ENCODE data around the gene COQ7. TPM values are rescaled to one million over a fixed set of nuclear protein-coding genes. Genes with fewer than 3 reads are reported as not detected.

Gene COQ7
- total RNA-seq, 1 experiment from 2014 or later = 30.7 TPM

DNA sequence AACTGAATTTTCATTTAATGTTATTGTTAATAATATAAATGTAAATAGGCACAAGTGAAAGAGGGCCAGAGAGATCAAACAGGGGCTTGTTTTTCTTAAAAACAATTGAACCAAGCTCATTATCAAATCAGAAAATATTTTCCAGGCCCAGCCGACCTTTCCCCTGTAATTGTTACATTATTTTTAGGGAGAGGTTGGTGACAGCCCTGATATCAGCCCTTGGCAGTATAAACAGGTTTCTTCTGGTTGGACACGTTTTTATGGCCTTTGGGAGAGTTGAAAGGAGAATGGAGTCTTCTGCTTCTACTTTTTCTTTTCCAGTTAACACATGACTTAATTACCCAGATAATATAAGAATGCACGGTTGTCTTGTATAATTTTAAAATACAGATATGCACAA, 40.0 kb upstream of the COQ7 start:
- Histone ChIP-seq H3K4me1 (replicated peaks; ENCODE audit: insufficient read depth) (peaks cover 10% of the 10 kb centered on the region), H3K27me3 (ENCODE audit: insufficient read depth, low read depth) (no peaks in the 10 kb centered on the region), H3K4me2 (peak overlapping the region; percentile 3; the same call in 1 of the 2 replicates), H3K79me2 (ENCODE audit: low read depth) (no peaks in the 10 kb centered on the region), H3K27ac (no peak overlapping the region), H3K4me3 (no peak overlapping the region), H3K9me2 (ENCODE audit: insufficient read depth) (no peaks in the 10 kb centered on the region), H3K9me3 (ENCODE audit: insufficient read depth, low read depth) (no peaks in the 10 kb centered on the region), H2AFZ (no peak overlapping the region), H3F3A (ENCODE audit: insufficient read depth, low read depth) (no peaks in the 10 kb centered on the region), H3K36me3 (ENCODE audit: low read depth) (no peaks in the 10 kb centered on the region), H4K20me1 (ENCODE audit: insufficient read depth) (no peaks in the 10 kb centered on the region)
- intact Hi-C loops (cut with micrococcal nuclease; ENCODE audit: unreplicated experiment) = no loop called here
- ChIA-PET POLR2A (ENCODE audit: unreplicated experiment) (interaction anchor here (0.6 to 0.7 kb wide), 2 partner anchors 23 to 366 kb away, joined by 5 read pairs; no protein-coding TSS in a partner anchor), CTCF (no interaction called here)
- TF ChIP-seq EZH2 (IDR thresholded peaks at IDR 0.05; ENCODE audit: low read depth) (no peak), CTCF (conservative IDR thresholded peaks at IDR 0.05) (no peak)
- peak in 1 of 2 experiments; percentile 45 for DNase-seq
- BruUV-seq (replicated peaks) = no TSS peak

- H3K27ac ChIP-seq = no peak overlapping the region
- H3K79me2 ChIP-seq (ENCODE audit: low read depth) = no peaks in the 10 kb centered on the region
- H3K4me2 ChIP-seq = no peak overlapping the region
- no TSS peak for BruUV-seq (replicated peaks)
- peaks cover 10% of the 10 kb centered on the region for H3K4me1 ChIP-seq (replicated peaks; ENCODE audit: insufficient read depth)
- ChIA-PET POLR2A (ENCODE audit: unreplicated experiment) (interaction anchor here (0.6 kb wide), 1 partner anchor 28 kb away, joined by 5 read pairs; no protein-coding TSS in a partner anchor), CTCF (interaction anchor here (0.6 kb wide), 1 partner anchor 198 kb away, joined by 14 read pairs; no protein-coding TSS in a partner anchor)
- H3F3A ChIP-seq (ENCODE audit: insufficient read depth, low read depth) = no peaks in the 10 kb centered on the region
- TF ChIP-seq EZH2 (IDR thresholded peaks at IDR 0.05; ENCODE audit: low read depth) = no peak
- no peak for TF ChIP-seq CTCF (conservative IDR thresholded peaks at IDR 0.05)
- DNase-seq = no peak
- intact Hi-C loops (cut with micrococcal nuclease; ENCODE audit: unreplicated experiment) = no loop called here
- H2AFZ ChIP-seq = no peak overlapping the region
- no peaks in the 10 kb centered on the region for H3K27me3 ChIP-seq (ENCODE audit: insufficient read depth, low read depth)
- no peaks in the 10 kb centered on the region for H3K9me3 ChIP-seq (ENCODE audit: insufficient read depth, low read depth)
- H3K4me3 ChIP-seq = no peak overlapping the region
- H3K36me3 ChIP-seq (ENCODE audit: low read depth) = no peaks in the 10 kb centered on the region
- no peaks in the 10 kb centered on the region for H4K20me1 ChIP-seq (ENCODE audit: insufficient read depth)
- H3K9me2 ChIP-seq (ENCODE audit: insufficient read depth) = no peaks in the 10 kb centered on the region
Observed at GRCh38 chr16:19029980-19030379, 37.4 kb upstream of the COQ7 start.

GRCh38 chr16:19031738-19032137, 35.7 kb upstream of the COQ7 start:
- H3K9me3 ChIP-seq (ENCODE audit: insufficient read depth, low read depth) = no peaks in the 10 kb centered on the region
- peaks cover 10% of the 10 kb centered on the region for H3K4me1 ChIP-seq (replicated peaks; ENCODE audit: insufficient read depth)
- H3K9me2 ChIP-seq (ENCODE audit: insufficient read depth) = no peaks in the 10 kb centered on the region
- no peak overlapping the region for H3K27ac ChIP-seq
- no peaks in the 10 kb centered on the region for H3K27me3 ChIP-seq (ENCODE audit: insufficient read depth, low read depth)
- H3F3A ChIP-seq (ENCODE audit: insufficient read depth, low read depth) = no peaks in the 10 kb centered on the region
- no peaks in the 10 kb centered on the region for H3K36me3 ChIP-seq (ENCODE audit: low read depth)
- ChIA-PET POLR2A (ENCODE audit: unreplicated experiment) (interaction anchor here (0.7 kb wide), 1 partner anchor 10 kb away, joined by 5 read pairs; no protein-coding TSS in a partner anchor), CTCF (no interaction called here)
- H3K4me2 ChIP-seq = no peak overlapping the region
- no peak overlapping the region for H2AFZ ChIP-seq
- no peak overlapping the region for H3K4me3 ChIP-seq
- no peaks in the 10 kb centered on the region for H3K79me2 ChIP-seq (ENCODE audit: low read depth)
- H4K20me1 ChIP-seq (ENCODE audit: insufficient read depth) = no peaks in the 10 kb centered on the region
- intact Hi-C loops (cut with micrococcal nuclease; ENCODE audit: unreplicated experiment) = no loop called here
- no peak for DNase-seq
- BruUV-seq (replicated peaks) = no TSS peak
- TF ChIP-seq EZH2 (IDR thresholded peaks at IDR 0.05; ENCODE audit: low read depth) = no peak
- TF ChIP-seq CTCF (conservative IDR thresholded peaks at IDR 0.05) = no peak
